Mesenchymal stem cell (in vitro differentiated cells and primary cell): ENCODE data around the gene KIF18A.

Experiments used
- DNase-seq: peaks from one replicate; pipeline ENCODE4 v3.0.0-alpha.2; 2013
- H2AFZ ChIP-seq: one replicate; pipeline ENCODE4 v1.6.1; 2013; ENCODE audit warnings: low read depth, mild to moderate bottlenecking, control low read depth, inconsistent platforms, low read length, moderate library complexity
- H2AK5ac ChIP-seq: 2 replicates; pipeline ENCODE4 v1.6.1; 2013; ENCODE audit warnings: low read length, moderate library complexity, mild to moderate bottlenecking, inconsistent platforms; ENCODE audit not compliant: severe bottlenecking
- H2BK120ac ChIP-seq: one replicate; pipeline ENCODE4 v1.6.1; 2013; ENCODE audit warnings: low read depth, mild to moderate bottlenecking, inconsistent platforms, low read length, moderate library complexity
- H2BK12ac ChIP-seq, 2 experiments: one replicate each; pipeline ENCODE4 v1.6.1; 2013; ENCODE audit warnings: inconsistent platforms in 2 of 2, low read length in 2 of 2, mild to moderate bottlenecking in 2 of 2, moderate library complexity in 2 of 2, control low read depth in 1 of 2
- H2BK15ac ChIP-seq: one replicate; pipeline ENCODE4 v1.6.1; 2013; ENCODE audit warnings: mild to moderate bottlenecking, low read depth, inconsistent platforms; ENCODE audit not compliant: poor library complexity, severe bottlenecking
- H2BK5ac ChIP-seq: 2 replicates; pipeline ENCODE4 v1.6.1; 2013; ENCODE audit warnings: low read depth, mild to moderate bottlenecking, low read length, control low read depth, inconsistent platforms; ENCODE audit not compliant: poor library complexity, severe bottlenecking
- H3K14ac ChIP-seq, 2 experiments: one replicate each; pipeline ENCODE4 v1.6.1; 2013; ENCODE audit warnings: inconsistent platforms in 2 of 2, low read length in 2 of 2, control low read depth in 1 of 2, mild to moderate bottlenecking in 1 of 2, moderate library complexity in 1 of 2
- H3K18ac ChIP-seq, 2 experiments: one replicate each; pipeline ENCODE4 v1.6.1; 2013; ENCODE audit warnings: inconsistent platforms in 2 of 2, low read length in 2 of 2, control low read depth in 1 of 2, low read depth in 1 of 2, mild to moderate bottlenecking in 1 of 2
- H3K23ac ChIP-seq, 2 experiments: one replicate each; pipeline ENCODE4 v1.6.1; 2013; ENCODE audit warnings: inconsistent platforms in 2 of 2, low read length in 2 of 2, mild to moderate bottlenecking in 2 of 2, moderate library complexity in 2 of 2, control low read depth in 1 of 2
- H3K27ac ChIP-seq: 2 replicates; pipeline ENCODE4 v1.5.1; 2013; ENCODE audit warnings: mild to moderate bottlenecking, moderate library complexity, low read length, control low read depth, inconsistent platforms; ENCODE audit not compliant: poor library complexity, severe bottlenecking
- H3K27me3 ChIP-seq, 2 experiments: 2 replicates each; pipeline versions ENCODE4 v1.6.1 to v1.7.0; 2013; ENCODE audit warnings: low read length in 2 of 2, mild to moderate bottlenecking in 2 of 2, moderate library complexity in 2 of 2, control low read depth in 1 of 2, inconsistent platforms in 1 of 2; ENCODE audit not compliant: control insufficient read depth in 1 of 2, insufficient read depth in 1 of 2
- H3K36me3 ChIP-seq, 2 experiments: 2 replicates each; pipeline versions ENCODE4 v1.6.1 to v1.7.0; 2013; ENCODE audit warnings: low read length in 2 of 2, control low read depth in 1 of 2, inconsistent platforms in 1 of 2, low read depth in 1 of 2, mild to moderate bottlenecking in 1 of 2; ENCODE audit not compliant: insufficient read depth in 2 of 2, control insufficient read depth in 1 of 2
- H3K4ac ChIP-seq, 2 experiments: one replicate each; pipeline ENCODE4 v1.6.1; 2013; ENCODE audit warnings: inconsistent platforms in 2 of 2, low read length in 2 of 2, mild to moderate bottlenecking in 2 of 2, moderate library complexity in 2 of 2, control low read depth in 1 of 2, low read depth in 1 of 2
- H3K4me1 ChIP-seq: 2 replicates; pipeline ENCODE4 v1.6.1; 2013; ENCODE audit warnings: low read depth, low read length, control low read depth; ENCODE audit not compliant: control insufficient read depth, insufficient read depth
- H3K4me2 ChIP-seq: 2 replicates; pipeline ENCODE4 v1.6.1; 2013; ENCODE audit warnings: low read length, mild to moderate bottlenecking, inconsistent platforms; ENCODE audit not compliant: poor library complexity, severe bottlenecking
- H3K4me3 ChIP-seq, 2 experiments: 2 replicates each; pipeline versions ENCODE4 v1.5.1 to v1.7.0; 2013; ENCODE audit warnings: low read length in 2 of 2, mild to moderate bottlenecking in 2 of 2, control low read depth in 1 of 2, low read depth in 1 of 2; ENCODE audit not compliant: insufficient read depth in 1 of 2
- H3K79me1 ChIP-seq: replicated peaks from 2 replicates; pipeline ENCODE4 v1.6.1; 2013; ENCODE audit warnings: mild to moderate bottlenecking, control low read depth, low read length, inconsistent platforms; ENCODE audit not compliant: poor library complexity, severe bottlenecking
- H3K9ac ChIP-seq: 2 replicates; pipeline ENCODE4 v1.7.0; 2013; ENCODE audit warnings: mild to moderate bottlenecking, low read length, moderate library complexity
- H3K9me3 ChIP-seq: 2 replicates; pipeline ENCODE4 v1.7.0; 2013; ENCODE audit warnings: mild to moderate bottlenecking, low read length; ENCODE audit not compliant: control insufficient read depth
- H4K8ac ChIP-seq: one replicate; pipeline ENCODE4 v1.6.1; 2013; ENCODE audit warnings: inconsistent platforms, mild to moderate bottlenecking, low read length, moderate library complexity
- H4K91ac ChIP-seq: one replicate; pipeline ENCODE4 v1.6.1; 2013; ENCODE audit warnings: mild to moderate bottlenecking, low read length, inconsistent platforms
- WGBS: methylation state at CpG from one replicate; pipeline ENCODE4 v1.1.7; 2013; ENCODE audit warnings: mixed read lengths; 5-methylcytosine and 5-hydroxymethylcytosine counted together

The KIF18A gene

GRCh38 chr11:28144808-28145207, 36.9 kb upstream of the KIF18A start:
- Histone ChIP-seq H2BK12ac (peak overlapping the region; percentile 86 to 91), H2BK5ac (no peak overlapping the region), H3K9ac (peak overlapping the region; percentile 6), H2AFZ (no peak overlapping the region), H3K4me1 (peaks cover 2% of the 10 kb centered on the region), H3K18ac (peak overlapping the region; percentile 73 to 89), H3K23ac (no peak overlapping the region), H3K14ac (no peak overlapping the region), H2BK120ac (peak overlapping the region; percentile 8), H2BK15ac (no peak overlapping the region), H3K79me1 (peaks cover 5% of the 10 kb centered on the region), H3K4me3 (no peak overlapping the region), H3K4me2 (peak overlapping the region; percentile 25), H3K36me3 (peaks cover 2 to 9% of the 10 kb centered on the region in 2 experiments), H2AK5ac (peak overlapping the region; percentile 43), H4K8ac (no peak overlapping the region), H3K27ac (peak overlapping the region; percentile 58), H4K91ac (no peak overlapping the region), H3K4ac (peak overlapping the region in 1 of 2 experiments; percentile 63), H3K9me3 (peaks cover 3% of the 10 kb centered on the region), H3K27me3 (no peaks in the 10 kb centered on the region)
- DNase-seq = peak; percentile 23
- 98% methylated on average over 2 of the region's 2 CpGs for WGBS

- no peak overlapping the region for H3K14ac ChIP-seq
Measured at GRCh38 chr11:28142724-28143123, 34.8 kb upstream of the KIF18A start.

GRCh38 chr11:28140689-28141455, 32.9 kb upstream of the KIF18A start:
- Histone ChIP-seq H4K8ac (no peak overlapping the region), H3K4me3 (no peak overlapping the region), H3K14ac (no peak overlapping the region), H3K9me3 (peaks cover 40% of the 10 kb centered on the region), H3K27me3 (no peaks in the 10 kb centered on the region), H3K79me1 (peaks cover 6% of the 10 kb centered on the region), H2BK5ac (no peak overlapping the region), H3K9ac (no peak overlapping the region), H3K4ac (no peak overlapping the region), H2BK12ac (no peak overlapping the region), H2AFZ (no peak overlapping the region), H3K36me3 (peaks cover 9 to 37% of the 10 kb centered on the region in 2 experiments), H2AK5ac (no peak overlapping the region), H3K4me2 (no peak overlapping the region), H2BK120ac (no peak overlapping the region), H2BK15ac (no peak overlapping the region), H4K91ac (no peak overlapping the region), H3K23ac (no peak overlapping the region), H3K27ac (no peak overlapping the region), H3K18ac (no peak overlapping the region), H3K4me1 (peaks cover 2% of the 10 kb centered on the region)
- WGBS = over 99% methylated on average over 9 of the region's 9 CpGs
- no peak for DNase-seq

More at GRCh38 chr11:28142724-28143123, 34.8 kb upstream of the KIF18A start:
- Histone ChIP-seq H3K27me3 (no peaks in the 10 kb centered on the region), H2AFZ (no peak overlapping the region), H3K9me3 (peaks cover 23% of the 10 kb centered on the region), H3K18ac (no peak overlapping the region), H3K4me3 (no peak overlapping the region), H2BK120ac (no peak overlapping the region), H3K4ac (no peak overlapping the region), H2BK12ac (no peak overlapping the region), H3K4me2 (no peak overlapping the region), H2BK5ac (no peak overlapping the region), H3K36me3 (peaks cover 9 to 21% of the 10 kb centered on the region in 2 experiments), H2AK5ac (no peak overlapping the region), H4K8ac (no peak overlapping the region), H3K23ac (no peak overlapping the region), H4K91ac (no peak overlapping the region), H2BK15ac (no peak overlapping the region), H3K27ac (no peak overlapping the region), H3K4me1 (peaks cover 2% of the 10 kb centered on the region), H3K79me1 (peaks cover 6% of the 10 kb centered on the region), H3K9ac (no peak overlapping the region)
- DNase-seq = no peak
- no CpG with 5 or more reads among the region's 1 CpG for WGBS

- Histone ChIP-seq H2BK120ac (no peak overlapping the region), H3K27me3 (no peaks in the 10 kb centered on the region), H3K4me1 (peaks cover under 1% of the 10 kb centered on the region), H3K23ac (no peak overlapping the region), H3K4me3 (no peak overlapping the region), H4K91ac (no peak overlapping the region), H3K9ac (no peak overlapping the region), H3K4ac (no peak overlapping the region), H4K8ac (no peak overlapping the region), H3K36me3 (peaks cover 9 to 47% of the 10 kb centered on the region in 2 experiments), H2BK5ac (no peak overlapping the region), H3K4me2 (no peak overlapping the region), H3K27ac (no peak overlapping the region), H2AFZ (no peak overlapping the region), H3K9me3 (peaks cover 47% of the 10 kb centered on the region), H2BK15ac (no peak overlapping the region), H2AK5ac (no peak overlapping the region), H3K18ac (no peak overlapping the region), H3K79me1 (peaks cover 8% of the 10 kb centered on the region), H2BK12ac (no peak overlapping the region), H3K14ac (no peak overlapping the region)
- WGBS = 100% methylated on average over 4 of the region's 5 CpGs
- no peak for DNase-seq
Measured at GRCh38 chr11:28139841-28140415, 32.0 kb upstream of the KIF18A start.
